ENCODE data around the gene GRSF1.

- TF ChIP-seq CTCF (IDR thresholded peaks at IDR 0.05; ENCODE audit: low read length), result no peak
- TF ChIP-seq EZH2 (optimal IDR thresholded peaks at IDR 0.05; ENCODE audit: low read depth, low read length), result no peak
These were observed 763 bp downstream of the GRSF1 start for GRCh38 chr4:70838666-70839588.
